NAMALWA (cell line): ENCODE results near the gene LOXL3.

Experiments
- DNase-seq: peaks from one replicate; pipeline ENCODE4 v3.0.0-alpha.2; 2015; ENCODE audit warnings: low spot score

The LOXL3 gene

DNA sequence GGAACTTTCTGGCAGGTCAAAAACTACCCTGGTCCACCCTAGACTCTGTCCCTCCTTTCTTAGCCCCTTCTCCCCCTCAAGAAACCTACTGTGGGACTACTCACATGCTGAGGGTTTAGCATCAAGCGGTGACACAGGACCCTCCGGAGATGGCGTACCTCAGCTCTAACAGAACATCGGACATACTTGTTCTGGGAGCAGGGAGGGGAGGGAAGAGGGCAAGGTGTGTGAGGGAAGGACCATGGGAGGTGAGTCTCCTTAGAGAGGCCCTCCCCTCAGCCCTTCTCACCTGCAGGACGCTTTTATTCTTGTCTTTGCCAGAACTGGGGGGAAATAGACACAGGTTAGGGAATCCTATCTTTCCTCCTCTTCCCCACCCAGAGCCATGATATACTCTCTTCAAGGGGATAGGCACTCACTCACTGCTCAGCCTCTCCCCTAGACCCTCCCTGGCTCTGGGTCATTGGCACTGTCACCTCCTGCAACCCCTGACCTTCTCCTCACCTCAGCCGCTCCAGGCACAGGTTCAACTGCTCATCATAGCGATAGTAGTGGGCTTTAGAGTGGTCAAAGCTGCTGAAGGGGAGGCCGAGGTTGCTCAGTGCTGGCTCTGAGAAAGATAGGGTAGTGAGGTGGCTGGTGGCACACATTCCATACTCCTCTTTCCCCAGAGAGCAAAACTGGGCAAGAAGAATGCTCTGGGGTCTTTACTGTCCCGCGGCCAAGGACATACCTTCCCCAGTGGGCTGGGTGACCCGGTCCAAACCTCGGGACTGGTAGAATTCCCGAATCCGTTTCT, 48.1 kb downstream of the LOXL3 start:
- no peak for DNase-seq

DNA sequence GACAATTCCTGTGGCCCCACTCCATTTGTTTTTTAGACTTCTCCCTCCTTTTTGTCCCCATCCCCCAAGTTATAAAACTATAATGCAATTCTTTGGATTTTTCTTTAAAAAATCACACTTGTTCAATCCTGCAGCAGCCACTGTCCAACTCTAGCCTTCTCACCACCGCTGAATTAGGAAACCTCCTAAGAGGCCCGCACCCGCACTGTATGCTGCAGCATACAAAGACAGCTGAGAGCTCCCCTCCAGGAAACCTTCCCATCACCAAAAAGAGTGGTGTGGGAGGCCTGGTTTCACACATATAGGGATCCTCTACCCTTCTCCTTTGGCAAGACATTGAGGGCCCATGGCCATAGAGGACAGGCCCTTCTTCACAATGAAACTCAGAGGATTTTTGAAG, 49.2 kb downstream of the LOXL3 start:
- no peak for DNase-seq

GRCh38 chr2:74503506-74504475, 50.0 kb downstream of the LOXL3 start:
- DNase-seq: no peak

DNA sequence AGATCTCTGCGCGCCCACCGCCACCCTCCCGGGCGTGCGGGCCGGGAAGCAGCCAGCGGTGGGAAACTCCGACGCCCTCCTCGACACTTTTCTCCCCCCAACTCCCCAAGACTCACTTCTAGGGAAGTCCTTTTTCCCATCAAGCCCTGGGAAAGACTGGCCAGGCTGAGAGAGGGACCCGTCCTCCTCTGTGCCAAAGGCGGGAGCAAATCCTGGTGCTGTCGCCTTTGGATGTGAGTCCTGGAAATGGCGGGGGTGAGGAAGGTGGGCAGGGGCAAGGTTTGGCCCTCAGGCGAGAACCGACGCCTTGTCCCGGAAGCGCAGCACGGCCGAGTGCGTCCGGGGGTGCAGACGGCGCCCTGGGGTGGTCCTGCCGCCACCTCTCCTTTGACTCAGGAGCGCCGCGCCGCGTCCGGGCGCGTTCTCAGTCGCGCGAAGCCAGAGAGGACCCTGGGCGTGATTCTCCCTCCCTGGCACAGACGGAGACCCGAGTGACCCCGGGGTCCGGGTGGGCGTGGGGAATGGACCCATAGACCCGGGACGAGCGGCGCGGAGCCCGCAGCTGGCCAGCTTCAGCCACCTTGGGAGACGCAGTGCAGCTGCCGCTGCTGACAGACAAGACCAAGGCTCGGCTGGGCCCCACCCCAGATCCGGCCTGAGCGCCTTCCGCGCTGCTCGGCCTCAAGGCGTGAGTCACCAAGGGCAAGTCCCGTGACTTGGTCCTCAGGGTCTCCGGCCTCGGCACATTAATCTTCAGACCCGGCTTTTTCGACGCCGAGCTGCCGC, 50.8 kb downstream of the LOXL3 start:
- no peak for DNase-seq

- no peak for DNase-seq
Observed at GRCh38 chr2:74502147-74502719, 51.5 kb downstream of the LOXL3 start.

- DNase-seq: peak; percentile 23
Observed at GRCh38 chr2:74501335-74502071, 52.2 kb downstream of the LOXL3 start.

- DNase-seq: no peak
Observed at GRCh38 chr2:74500578-74500946, 53.2 kb downstream of the LOXL3 start.

GRCh38 chr2:74499940-74500577, 53.7 kb downstream of the LOXL3 start:
- no peak for DNase-seq

DNA sequence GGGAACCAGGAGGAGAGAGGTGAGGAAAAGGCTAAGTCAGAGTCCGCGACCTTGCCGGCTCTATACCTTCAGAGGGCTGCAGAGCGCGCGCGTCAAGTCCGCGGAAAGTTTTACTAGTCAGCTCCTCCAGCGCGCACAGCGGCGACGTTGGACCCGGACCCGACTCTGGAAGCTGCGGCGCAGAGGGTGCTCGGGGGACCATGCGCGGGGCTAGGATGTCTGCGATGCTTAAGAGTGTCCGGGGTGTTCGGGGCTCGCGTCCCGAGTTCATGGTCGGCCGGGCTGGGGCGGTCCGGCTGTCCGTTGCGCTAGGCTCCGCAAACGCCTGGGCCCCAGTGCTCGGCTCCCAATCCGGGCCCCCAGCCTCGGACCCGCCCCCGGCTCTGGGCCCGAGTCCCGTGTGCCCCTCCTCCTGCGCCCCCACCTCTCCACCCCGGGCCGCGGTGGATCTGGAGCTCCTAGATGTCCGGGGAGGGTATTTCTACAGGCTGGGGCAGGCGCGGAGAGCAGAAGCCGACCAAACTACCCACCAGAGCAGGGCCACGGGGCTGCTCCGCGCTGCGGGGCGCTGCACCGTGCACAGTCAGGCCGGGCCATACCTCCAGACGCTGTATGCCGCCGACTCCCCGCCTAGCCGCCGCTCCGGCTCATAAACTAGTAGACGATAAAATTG, 54.3 kb downstream of the LOXL3 start, which contains the start of gene LBX2:
TSS of gene LBX2 (minus strand) at position 337 of the 673 bp plus-strand sequence. CDS start at position 271, 66 bp downstream.
- DNase-seq: no peak

- no peak for DNase-seq
Observed at GRCh38 chr2:74498500-74499266, 55.1 kb downstream of the LOXL3 start.

DNA sequence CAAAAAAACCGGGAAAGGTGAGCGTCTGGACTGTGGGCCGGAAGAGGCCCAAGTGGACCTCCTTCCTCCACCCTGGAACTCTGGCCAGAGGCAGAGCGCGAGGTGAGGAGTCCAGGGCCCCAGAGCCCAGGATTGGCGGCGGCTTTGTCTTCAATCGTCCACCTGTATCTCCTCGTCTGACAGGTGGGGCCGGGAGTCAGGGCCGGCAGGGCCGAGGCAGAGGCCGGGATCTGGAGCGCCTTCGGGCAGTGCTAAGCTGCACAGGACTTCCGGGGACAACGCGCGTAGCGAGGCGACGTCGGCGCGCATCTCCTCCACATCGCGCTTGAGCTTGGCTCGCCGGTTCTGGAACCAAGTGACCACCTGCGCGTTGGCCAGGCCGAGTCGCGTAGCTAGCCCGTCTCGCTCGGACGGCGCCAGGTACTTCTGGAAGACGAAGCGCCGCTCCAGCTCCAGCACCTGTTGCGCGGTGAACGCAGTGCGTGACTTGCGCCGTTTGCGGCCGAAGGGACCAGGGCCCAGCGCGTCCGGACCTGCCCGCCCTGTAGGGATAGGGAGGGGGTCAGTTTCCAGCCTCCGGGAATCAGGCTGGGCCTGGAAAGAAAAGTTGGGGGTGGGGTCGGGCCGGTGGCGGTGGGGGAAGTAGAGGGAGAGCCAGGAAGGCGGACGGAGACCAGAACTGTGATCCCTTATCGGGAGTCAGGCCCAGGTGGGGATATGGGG, 55.8 kb downstream of the LOXL3 start:
- no peak for DNase-seq

- no peak for DNase-seq
Observed at GRCh38 chr2:74496997-74497776, 56.6 kb downstream of the LOXL3 start.

DNA sequence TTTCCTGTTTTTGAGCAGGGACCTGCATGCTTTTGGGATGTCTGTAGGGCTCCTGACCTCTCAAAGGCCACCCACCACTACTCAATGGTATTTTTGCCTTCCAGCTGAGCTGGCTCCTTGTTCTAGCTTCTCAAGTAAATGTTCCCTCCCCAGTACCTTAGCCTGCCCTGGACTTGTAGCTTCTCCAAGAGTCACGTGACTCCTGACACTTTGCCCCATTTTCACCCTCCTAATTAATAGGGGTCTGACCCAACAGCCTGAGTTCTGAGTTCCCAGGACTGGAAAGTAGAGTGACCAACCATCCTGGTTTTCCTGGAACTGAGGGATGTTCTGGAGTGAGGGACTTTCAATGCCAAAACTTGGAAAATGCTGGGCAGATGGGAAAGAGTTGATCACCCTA, 58.3 kb downstream of the LOXL3 start:
- DNase-seq: no peak

- no peak for DNase-seq
Observed at GRCh38 chr2:74493546-74493945, 60.2 kb downstream of the LOXL3 start.

- DNase-seq: no peak
Observed at GRCh38 chr2:74491648-74492544, 61.8 kb downstream of the LOXL3 start.

DNA sequence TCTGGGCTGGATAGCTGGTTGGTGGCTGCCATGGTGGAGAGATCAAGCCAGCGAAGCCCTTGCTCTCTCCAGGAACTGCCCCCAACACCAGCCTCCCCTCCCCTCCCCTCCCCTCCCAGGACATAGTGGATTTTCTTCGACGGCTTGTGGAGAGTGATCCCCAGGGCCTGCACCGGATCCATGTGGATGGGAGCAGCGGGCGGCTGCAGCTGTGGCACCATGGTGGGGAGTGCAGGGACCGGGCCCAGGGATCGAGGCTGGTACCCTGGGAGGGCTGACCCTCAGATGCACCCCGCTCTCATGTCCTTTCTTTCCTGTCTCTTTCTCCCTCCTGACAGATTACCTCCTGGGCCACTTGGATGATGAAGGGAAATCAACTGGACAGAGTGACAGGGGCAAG, 63.8 kb downstream of the LOXL3 start:
- DNase-seq: no peak
